Activated CD4-positive, alpha-beta memory T cell treated with anti-CD3 and anti-CD28 coated beads for 36 hours (primary cell): ENCODE results near the gene OOEP. TPM values are rescaled to one million over a fixed set of nuclear protein-coding genes. Genes with fewer than 3 reads are reported as not detected.
"Not testable (repeated sequence)": the region's sequence is repeated elsewhere in the genome, so short reads cannot be mapped to it uniquely, and the experiment has no call there.

Experiments used
- CTCF ChIA-PET: fragments of 350-600 bp; sonication (Branson Sonifier 250); formaldehyde crosslinking; loops from one replicate; lab custom pipeline; 2021; ENCODE audit warnings: antibody characterized with exemption, inconsistent platforms; lab: Charles Lee
- POLR2A ChIA-PET: fragments of 350-600 bp; sonication (Branson Sonifier 250); formaldehyde crosslinking; loops from one replicate; lab custom pipeline; 2021; ENCODE audit warnings: antibody characterized with exemption; lab: Charles Lee
- DNase-seq: peaks from one replicate; pipeline ENCODE4 v3.0.0-alpha.2; 2020
- H3K27ac Mint-ChIP-seq: one replicate; pipeline ENCODE4 v1.8.0; 2021; ENCODE audit warnings: mixed read lengths
- H3K27me3 Mint-ChIP-seq: one replicate; pipeline ENCODE4 v1.8.0; 2021; ENCODE audit warnings: mixed read lengths
- H3K36me3 Mint-ChIP-seq: one replicate; pipeline ENCODE4 v1.8.0; 2021; ENCODE audit warnings: mixed read lengths
- H3K4me1 Mint-ChIP-seq: one replicate; pipeline ENCODE4 v1.8.0; 2021; ENCODE audit warnings: low read depth, mixed read lengths
- H3K4me3 Mint-ChIP-seq: one replicate; pipeline ENCODE4 v1.8.0; 2021; ENCODE audit warnings: mild to moderate bottlenecking, mixed read lengths
- H3K9me3 Mint-ChIP-seq: one replicate; pipeline ENCODE4 v1.8.0; 2021; ENCODE audit warnings: mixed read lengths
- intact Hi-C: fragments of 100-400 bp; cut with micrococcal nuclease; formaldehyde crosslinking; loops from one replicate; pipeline ENCODE4 v1.15.1; 2023
- total RNA-seq, 2 experiments: library from RNA; stranded (reverse); gene quantifications; one replicate each; pipeline ENCODE4 v1.2.3, GENCODE V29; 2021

Gene OOEP
- under 1 TPM in 1 of 2 experiments, not detected in 1; 0.45 TPM for total RNA-seq

DNA sequence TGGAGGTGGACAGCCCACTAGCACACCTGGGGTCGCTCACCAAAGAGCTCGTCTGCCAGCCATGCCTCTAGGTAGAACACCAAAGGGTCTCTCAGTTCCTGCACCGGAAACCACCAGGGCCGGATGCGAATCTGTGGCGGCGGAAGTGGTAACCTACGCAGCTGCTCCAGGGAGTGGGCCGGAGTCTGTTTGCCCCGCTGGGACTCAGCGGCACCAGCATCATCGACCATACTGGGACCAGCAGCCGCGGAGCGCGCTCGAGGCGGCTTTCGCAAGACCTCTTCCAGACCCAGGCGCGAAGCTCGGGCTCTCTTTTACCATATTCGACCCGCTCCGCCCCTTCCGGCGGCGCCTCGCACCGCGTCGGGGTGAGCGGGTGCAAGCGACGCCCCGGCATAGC lies at the start of gene OOEP:
Gene OOEP (minus strand): TSS at position 335 of the 400 bp plus-strand sequence. CDS start 105 bp downstream, at position 230.
- Mint-ChIP-seq H3K27me3 (no peaks in the 10 kb centered on the region), H3K4me1 (no peaks in the 10 kb centered on the region), H3K36me3 (peaks cover 2% of the 10 kb centered on the region), H3K9me3 (peaks cover 14% of the 10 kb centered on the region), H3K4me3 (no peak within 1 kb of the TSS), H3K27ac (no peak within 1 kb of the TSS)
- intact Hi-C loops: no loop called here
- ChIA-PET POLR2A (no interaction called here), CTCF (no interaction called here)
- DNase-seq: no peak

DNA sequence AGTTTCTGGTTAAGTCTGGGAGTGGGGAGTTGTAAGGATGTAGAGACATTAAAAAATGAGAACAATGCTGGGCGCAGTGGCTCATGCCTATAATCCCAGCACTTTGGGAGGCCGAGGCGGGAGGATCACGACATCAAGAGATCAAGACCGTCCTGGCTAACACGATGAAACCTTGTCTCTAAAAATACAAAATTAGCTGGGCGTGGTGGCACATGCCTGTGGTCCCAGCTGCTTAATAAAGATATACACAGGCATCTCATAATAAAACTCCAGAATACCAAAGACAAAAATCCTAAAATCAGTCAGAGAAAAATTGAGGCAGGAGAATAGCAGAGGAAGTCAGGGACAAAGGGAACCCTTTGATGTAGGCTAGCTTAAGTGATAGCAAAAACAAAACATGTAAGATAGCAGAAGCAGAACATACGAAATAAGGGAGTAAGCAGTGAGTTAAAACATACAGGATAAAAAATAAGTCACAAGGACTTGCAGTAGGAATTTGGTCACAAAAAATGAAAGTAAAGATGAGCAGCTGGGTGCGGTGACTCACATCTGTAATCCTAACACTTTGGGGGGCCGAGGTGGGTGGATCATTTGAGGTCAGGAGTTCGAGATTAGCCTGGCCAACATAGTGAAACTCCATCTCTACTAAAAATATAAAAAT lies 48.5 kb upstream of the OOEP start:
- Mint-ChIP-seq H3K27me3 (no peaks in the 10 kb centered on the region), H3K9me3 (no peaks in the 10 kb centered on the region), H3K4me1 (peaks cover 14% of the 10 kb centered on the region), H3K36me3 (peaks cover 29% of the 10 kb centered on the region), H3K4me3 (no peak overlapping the region), H3K27ac (no peak overlapping the region)
- intact Hi-C loops: no loop called here
- no peak for DNase-seq
- CTCF ChIA-PET: no interaction called here
- POLR2A ChIA-PET: no interaction called here

DNA sequence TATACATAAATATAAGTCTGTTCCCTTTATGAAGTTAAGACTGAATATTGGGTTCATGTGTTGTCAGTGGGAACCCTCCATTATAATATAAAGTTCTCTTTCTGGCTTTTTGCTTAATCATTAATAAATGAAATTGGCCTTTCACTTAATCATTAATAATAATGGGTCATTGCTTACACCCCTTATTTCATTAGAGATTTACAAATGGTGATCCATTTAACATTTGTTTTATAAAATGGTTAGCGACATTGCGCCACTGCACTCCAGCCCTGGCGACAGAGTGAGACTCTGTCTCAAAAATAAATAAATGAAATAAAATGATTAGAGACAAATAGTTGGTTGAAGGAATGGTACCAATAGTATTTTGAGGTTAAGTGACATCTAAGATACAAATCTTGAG lies 43.4 kb upstream of the OOEP start:
- Mint-ChIP-seq H3K27me3 (no peaks in the 10 kb centered on the region), H3K4me1 (peaks cover under 1% of the 10 kb centered on the region), H3K36me3 (peaks cover 11% of the 10 kb centered on the region), H3K4me3 (no peak overlapping the region), H3K9me3 (no peaks in the 10 kb centered on the region), H3K27ac (no peak overlapping the region)
- ChIA-PET POLR2A (no interaction called here), CTCF (no interaction called here)
- no peak for DNase-seq
- intact Hi-C loops: no loop called here

DNA sequence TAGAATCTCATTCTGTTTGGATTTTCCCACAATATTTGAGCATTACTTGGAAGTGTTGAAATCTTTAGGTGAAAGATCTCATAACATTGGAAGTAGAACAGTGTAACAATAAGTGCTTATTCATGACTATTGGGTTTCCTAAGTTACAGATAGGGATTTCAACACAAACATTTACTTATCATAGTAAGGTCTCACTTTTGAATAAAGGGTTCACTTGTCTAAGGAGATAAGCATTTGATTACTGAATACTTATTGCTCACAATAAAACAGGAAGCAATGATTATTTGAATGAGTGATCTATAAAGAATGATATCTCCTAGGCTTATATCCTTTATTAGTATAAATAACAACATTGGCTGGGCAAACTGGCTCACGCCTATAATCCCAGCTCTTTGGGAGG lies 39.7 kb upstream of the OOEP start:
- H3K27ac Mint-ChIP-seq: no peak overlapping the region
- H3K4me3 Mint-ChIP-seq: no peak overlapping the region
- CTCF ChIA-PET: no interaction called here
- no peak for DNase-seq
- no peaks in the 10 kb centered on the region for H3K4me1 Mint-ChIP-seq
- POLR2A ChIA-PET: no interaction called here
- H3K27me3 Mint-ChIP-seq: no peaks in the 10 kb centered on the region
- intact Hi-C loops: no loop called here
- no peaks in the 10 kb centered on the region for H3K9me3 Mint-ChIP-seq
- no peaks in the 10 kb centered on the region for H3K36me3 Mint-ChIP-seq

DNA sequence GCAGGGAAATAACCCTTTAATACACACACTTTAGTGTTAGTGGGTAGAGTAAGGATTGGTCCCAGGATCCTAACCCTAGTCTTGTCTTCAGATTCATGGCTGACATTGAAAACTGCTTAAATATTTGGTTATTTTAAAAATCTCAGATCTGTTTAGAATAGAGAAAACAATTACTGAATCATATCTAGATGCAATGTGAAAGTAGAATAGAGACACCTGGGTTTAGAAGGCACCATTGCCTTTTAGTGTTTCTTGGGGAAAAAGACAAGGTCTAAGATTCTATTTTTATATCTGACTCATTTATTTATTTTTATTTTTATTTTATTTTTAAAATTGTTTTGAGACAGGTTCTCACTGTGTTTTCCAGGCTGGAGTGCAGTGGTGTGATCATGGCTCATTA lies 31.0 kb upstream of the OOEP start:
- Mint-ChIP-seq H3K9me3 (no peaks in the 10 kb centered on the region), H3K27me3 (no peaks in the 10 kb centered on the region), H3K4me1 (no peaks in the 10 kb centered on the region), H3K4me3 (no peak overlapping the region), H3K36me3 (no peaks in the 10 kb centered on the region), H3K27ac (no peak overlapping the region)
- intact Hi-C loops: no loop called here
- no peak for DNase-seq
- POLR2A ChIA-PET: interaction anchor here (1.8 kb wide), 1 partner anchor 12 kb away, joined by 4 read pairs; no protein-coding TSS in a partner anchor
- CTCF ChIA-PET: interaction anchor here (1.1 kb wide), 1 partner anchor 12 kb away, joined by 3 read pairs; no protein-coding TSS in a partner anchor

DNA sequence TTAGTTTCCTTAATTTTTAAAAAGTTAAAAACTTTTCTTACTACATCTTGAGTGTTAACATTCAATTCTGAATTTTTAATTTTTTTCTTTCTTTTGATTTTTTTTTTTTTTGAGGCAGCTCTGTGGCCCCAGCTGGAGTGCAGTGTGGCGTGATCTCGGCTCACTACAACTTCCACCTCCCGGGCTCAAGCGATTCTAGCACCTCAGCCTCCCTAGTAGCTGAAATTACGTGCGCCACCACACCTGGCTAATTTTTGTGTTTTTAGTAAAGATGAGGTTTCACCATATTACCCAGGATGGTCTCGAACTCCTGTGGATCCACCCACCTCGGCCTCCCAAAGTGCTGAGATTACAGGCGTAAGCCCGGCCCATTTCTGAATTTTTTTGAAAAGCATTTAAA lies 26.2 kb upstream of the OOEP start:
- no peaks in the 10 kb centered on the region for H3K9me3 Mint-ChIP-seq
- no peak overlapping the region for H3K27ac Mint-ChIP-seq
- ChIA-PET POLR2A (no interaction called here), CTCF (interaction anchor here (0.7 to 1.4 kb wide), 2 partner anchors 18 to 780 kb away, joined by 3 read pairs; no protein-coding TSS in a partner anchor)
- no peak overlapping the region for H3K4me3 Mint-ChIP-seq
- no peaks in the 10 kb centered on the region for H3K27me3 Mint-ChIP-seq
- intact Hi-C loops: no loop called here
- H3K4me1 Mint-ChIP-seq: peaks cover 12% of the 10 kb centered on the region
- DNase-seq: no peak
- H3K36me3 Mint-ChIP-seq: no peaks in the 10 kb centered on the region

DNA sequence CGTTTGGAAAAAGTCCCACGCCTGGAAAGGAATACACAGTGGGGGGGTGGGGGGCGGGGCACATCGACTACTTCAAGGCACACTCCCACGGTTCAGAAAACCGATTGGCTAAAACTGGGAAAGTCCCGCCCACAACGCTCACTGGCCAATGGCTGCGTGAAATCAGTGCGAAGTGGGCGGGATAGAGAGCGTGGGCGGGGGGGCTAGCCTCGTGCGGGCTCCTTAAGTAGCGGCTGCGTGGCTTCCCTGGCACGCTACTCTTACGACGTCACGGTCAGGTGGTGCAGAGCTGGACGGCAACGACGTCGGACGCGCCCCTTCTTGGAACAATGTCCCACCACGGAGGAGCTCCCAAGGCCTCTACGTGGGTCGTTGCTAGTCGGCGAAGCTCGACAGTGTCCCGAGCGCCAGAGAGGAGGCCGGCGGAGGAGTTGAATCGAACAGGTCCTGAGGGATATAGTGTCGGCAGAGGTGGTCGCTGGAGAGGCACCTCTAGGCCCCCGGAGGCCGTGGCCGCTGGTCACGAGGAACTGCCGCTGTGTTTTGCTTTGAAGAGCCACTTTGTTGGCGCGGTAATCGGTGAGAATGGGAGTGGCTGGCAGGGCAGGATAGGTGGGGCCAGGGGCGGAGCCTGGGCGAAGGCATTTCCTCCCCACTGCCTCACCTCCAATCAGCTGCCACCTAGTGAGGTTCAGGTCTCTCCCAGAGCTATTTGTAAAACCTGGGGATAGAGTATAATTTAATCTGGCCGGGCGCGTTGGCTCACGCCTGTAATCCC lies 25.1 kb upstream of the OOEP start, which contains the start of gene DDX43:
Gene DDX43 (plus strand): TSS at position 252 of the 778 bp plus-strand sequence. CDS start 78 bp downstream, at position 330.
- no peaks in the 10 kb centered on the region for H3K36me3 Mint-ChIP-seq
- peak within 1 kb of the TSS; percentile 53 for H3K4me3 Mint-ChIP-seq
- POLR2A ChIA-PET: interaction anchor here (1.0 kb wide), 1 partner anchor 119 kb away, joined by 3 read pairs; no protein-coding TSS in a partner anchor
- peaks cover 14% of the 10 kb centered on the region for H3K4me1 Mint-ChIP-seq
- peak; percentile 44 for DNase-seq
- intact Hi-C loops: loop anchor here (5.0 kb wide), 1 partner anchor 68 kb away; the partner anchor contains the start of gene MTO1
- H3K27me3 Mint-ChIP-seq: no peaks in the 10 kb centered on the region
- H3K27ac Mint-ChIP-seq: peak within 1 kb of the TSS; percentile 23
- no peaks in the 10 kb centered on the region for H3K9me3 Mint-ChIP-seq
- CTCF ChIA-PET: interaction anchor here (1.4 kb wide), 1 partner anchor 19 kb away, joined by 3 read pairs; no protein-coding TSS in a partner anchor

DNA sequence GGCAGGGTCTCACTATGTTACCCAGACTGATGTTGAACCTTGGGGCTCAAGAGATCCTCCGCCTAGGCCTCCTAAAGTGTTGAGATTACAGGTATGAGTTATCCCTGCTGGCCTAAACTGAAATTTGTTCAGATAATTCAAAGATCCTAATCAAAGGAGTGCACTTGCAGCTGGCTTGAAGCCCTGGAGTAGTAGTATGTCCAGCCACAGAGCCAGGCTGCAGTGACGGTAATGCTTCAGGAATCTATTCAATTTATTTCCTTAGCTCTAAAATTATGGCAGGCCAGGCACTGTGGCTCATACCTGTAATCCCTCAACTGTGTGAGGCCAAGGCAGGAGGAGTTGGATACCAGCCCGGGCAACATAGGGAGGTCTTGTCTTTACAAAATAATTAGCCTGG lies 23.6 kb upstream of the OOEP start:
- POLR2A ChIA-PET: no interaction called here
- H3K4me3 Mint-ChIP-seq: no peak overlapping the region
- H3K27ac Mint-ChIP-seq: no peak overlapping the region
- intact Hi-C loops: loop anchor here (5.0 kb wide), 1 partner anchor 69 kb away; the partner anchor contains the start of gene MTO1
- H3K9me3 Mint-ChIP-seq: no peaks in the 10 kb centered on the region
- DNase-seq: no peak
- peaks cover 17% of the 10 kb centered on the region for H3K4me1 Mint-ChIP-seq
- CTCF ChIA-PET: no interaction called here
- no peaks in the 10 kb centered on the region for H3K36me3 Mint-ChIP-seq
- H3K27me3 Mint-ChIP-seq: no peaks in the 10 kb centered on the region

DNA sequence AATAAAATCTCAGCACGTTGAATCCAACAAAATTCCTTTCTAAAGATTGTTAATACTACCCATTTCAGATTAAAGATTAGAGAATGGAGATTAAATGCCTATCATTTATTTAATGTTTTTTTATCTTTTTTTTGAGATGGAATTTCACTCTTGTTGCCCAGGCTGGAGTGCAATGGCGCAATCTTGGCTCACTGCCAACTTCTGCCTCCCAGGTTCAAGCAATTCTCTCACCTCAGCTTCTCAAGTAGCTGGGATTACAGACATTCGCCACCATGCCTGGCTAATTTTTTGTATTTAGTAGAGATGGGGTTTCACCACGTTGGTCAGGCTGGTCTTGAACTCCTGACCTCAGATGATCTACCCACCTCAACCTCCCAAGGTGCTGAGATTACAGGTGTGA lies 22.5 kb upstream of the OOEP start:
- peaks cover 17% of the 10 kb centered on the region for H3K4me1 Mint-ChIP-seq
- H3K27me3 Mint-ChIP-seq, POLR2A ChIA-PET, CTCF ChIA-PET, H3K9me3 Mint-ChIP-seq, H3K27ac Mint-ChIP-seq, DNase-seq, H3K36me3 Mint-ChIP-seq, H3K4me3 Mint-ChIP-seq: not testable (repeated sequence)
- intact Hi-C loops: loop anchor here (5.0 kb wide), 1 partner anchor 70 kb away; the partner anchor contains the start of gene MTO1

DNA sequence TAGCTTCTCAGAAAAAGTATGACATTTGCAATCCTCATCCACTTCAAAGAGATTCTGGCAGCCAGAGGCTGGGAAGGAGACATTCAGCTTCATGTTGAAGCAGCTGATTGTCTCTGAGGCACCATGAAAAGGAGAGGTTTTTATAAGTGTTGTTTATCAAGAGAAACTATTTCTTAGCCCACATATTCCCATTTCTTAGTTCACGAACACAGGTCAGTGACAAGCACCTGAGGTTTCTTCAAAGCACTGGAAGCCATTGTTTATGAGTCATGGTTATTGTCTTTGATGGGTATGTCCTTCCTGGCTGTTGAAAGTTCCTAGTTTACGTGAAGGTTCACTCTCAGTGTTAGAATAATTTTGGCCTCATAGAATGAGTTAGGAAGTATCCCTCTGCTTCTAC lies 22.0 kb upstream of the OOEP start:
- DNase-seq: no peak

DNA sequence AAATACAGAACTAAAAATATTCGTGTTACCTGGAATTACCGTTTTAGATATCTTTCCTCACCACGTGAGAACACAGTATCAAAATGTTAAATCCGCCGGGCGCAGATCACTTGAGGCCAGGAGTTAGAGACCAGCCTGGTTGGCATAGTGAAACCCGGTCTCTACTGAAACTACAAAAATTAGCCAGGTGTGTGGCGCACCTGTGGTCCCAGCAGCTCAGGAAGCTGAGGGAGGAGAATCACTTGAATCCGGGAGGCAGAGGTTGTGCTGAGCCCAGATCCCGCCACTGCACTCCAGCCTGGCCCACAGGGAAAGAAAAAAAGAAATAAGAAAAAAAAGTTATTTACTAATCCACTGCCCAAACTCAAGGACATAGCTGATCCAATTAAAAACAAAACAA lies 20.2 kb upstream of the OOEP start:
- Mint-ChIP-seq H3K4me3 (no peak overlapping the region), H3K36me3 (no peaks in the 10 kb centered on the region), H3K4me1 (peaks cover 17% of the 10 kb centered on the region), H3K9me3 (no peaks in the 10 kb centered on the region), H3K27ac (no peak overlapping the region), H3K27me3 (no peaks in the 10 kb centered on the region)
- intact Hi-C loops: loop anchor here (2.0 to 5.0 kb wide), 7 partner anchors 62 to 768 kb away; partner anchors contain the start of genes CGAS, KCNQ5, MTO1 and SLC17A5
- DNase-seq: no peak
- POLR2A ChIA-PET: interaction anchor here (1.5 to 2.9 kb wide), 2 partner anchors 8 to 62 kb away, joined by 3 to 12 read pairs; partner anchors contain the start of gene CGAS
- CTCF ChIA-PET: interaction anchor here (0.6 to 1.5 kb wide), 3 partner anchors 28 to 257 kb away, joined by 3 to 6 read pairs (median 3); no protein-coding TSS in a partner anchor

More for the DNA sequence above, 22.0 kb upstream of the OOEP start:
- ChIA-PET POLR2A (no interaction called here), CTCF (interaction anchor here (0.6 kb wide), 1 partner anchor 63 kb away, joined by 3 read pairs; no protein-coding TSS in a partner anchor)
- intact Hi-C loops: loop anchor here (5.0 kb wide), 1 partner anchor 71 kb away; the partner anchor contains the start of gene MTO1
- H3K4me3 Mint-ChIP-seq: no peak overlapping the region
- peak overlapping the region; percentile 44 for H3K27ac Mint-ChIP-seq
- no peaks in the 10 kb centered on the region for H3K9me3 Mint-ChIP-seq
- H3K4me1 Mint-ChIP-seq: peaks cover 17% of the 10 kb centered on the region
- H3K27me3 Mint-ChIP-seq: no peaks in the 10 kb centered on the region
- H3K36me3 Mint-ChIP-seq: no peaks in the 10 kb centered on the region
